Limb (tissue), 2 donors: ENCODE measurements around the gene MTUS2.
"Not testable (repeated sequence)": the region's sequence is repeated elsewhere in the genome, so short reads cannot be mapped to it uniquely, and the experiment has no call there.

ENCODE experiments used
- DNase-seq, 2 donors: peaks; one replicate each; pipeline ENCODE4 v3.0.0-alpha.2; 2016; ENCODE audit errors: extremely low spot score in 2 of 2

MTUS2 gene

GRCh38 chr13:29390598-29390997 lies 570.5 kb downstream of the MTUS2 start:
- DNase-seq, result not testable (repeated sequence)

- no peak for DNase-seq
Measured at GRCh38 chr13:29396446-29396845, 576.3 kb downstream of the MTUS2 start.

GRCh38 chr13:29397265-29397664 lies 577.1 kb downstream of the MTUS2 start:
- DNase-seq, result no peak

- DNase-seq, result no peak
Measured at GRCh38 chr13:29402166-29402636, 582.1 kb downstream of the MTUS2 start.

GRCh38 chr13:29405401-29405800 lies 585.3 kb downstream of the MTUS2 start:
- DNase-seq, result no peak

GRCh38 chr13:29411481-29411880 lies 591.3 kb downstream of the MTUS2 start:
- no peak for DNase-seq

- no peak for DNase-seq
Measured at GRCh38 chr13:29418026-29418425, 597.9 kb downstream of the MTUS2 start.

GRCh38 chr13:29421118-29421517 lies 601.0 kb downstream of the MTUS2 start:
- DNase-seq, result peak in 1 of 2 donors; percentile 62

GRCh38 chr13:29422015-29422414 lies 601.9 kb downstream of the MTUS2 start:
- DNase-seq, result no peak

GRCh38 chr13:29423050-29423449 lies 602.9 kb downstream of the MTUS2 start:
- no peak for DNase-seq

- DNase-seq, result no peak
Measured at GRCh38 chr13:29427937-29428309, 607.8 kb downstream of the MTUS2 start.

- peak; percentile 29 to 58 for DNase-seq
Measured at GRCh38 chr13:29428310-29429181, 608.4 kb downstream of the MTUS2 start.

GRCh38 chr13:29429286-29429900 lies 609.3 kb downstream of the MTUS2 start:
- no peak for DNase-seq

- DNase-seq, result no peak
Measured at GRCh38 chr13:29434217-29434945, 614.2 kb downstream of the MTUS2 start.

- DNase-seq, result peak in 1 of 2 donors; percentile 69
Measured at GRCh38 chr13:29435125-29435911, 615.2 kb downstream of the MTUS2 start.

- no peak for DNase-seq
Measured at GRCh38 chr13:29436291-29436690, 616.2 kb downstream of the MTUS2 start.

GRCh38 chr13:29436721-29437280 lies 616.7 kb downstream of the MTUS2 start:
- no peak for DNase-seq

GRCh38 chr13:29438769-29439168 lies 618.6 kb downstream of the MTUS2 start:
- no peak for DNase-seq

GRCh38 chr13:29439601-29440388 lies 619.7 kb downstream of the MTUS2 start:
- DNase-seq, result no peak

- peak in 1 of 2 donors; percentile 33 for DNase-seq
Measured at GRCh38 chr13:29441306-29441705, 621.2 kb downstream of the MTUS2 start.
